Stomach (tissue), 9 donors: Measurements from ENCODE around the gene DZIP3. TPM values are rescaled to one million over a fixed set of nuclear protein-coding genes. Genes with fewer than 3 reads are reported as not detected.

Experiments
- DNase-seq, 2 donors: peaks; one replicate each; pipeline versions ENCODE4 v3.0.0 to v3.0.0-alpha.2; 2013 to 2019
- H3K27ac ChIP-seq, 5 donors: fragments of 200-600 bp in 4 of 5; sonication (generic) in 4 of 5; one replicate each; pipeline ENCODE4 v1.5.1; 2013 to 2019; ENCODE audit warnings: mild to moderate bottlenecking in 1 of 5, moderate library complexity in 1 of 5
- H3K27me3 ChIP-seq, 3 donors: fragments of 200-600 bp; sonication (generic); one replicate each; pipeline ENCODE4 v1.5.1; 2017 to 2019; ENCODE audit warnings: mixed run types in 1 of 3
- H3K36me3 ChIP-seq, 4 donors: fragments of 200-600 bp; sonication (generic); 1 replicate in 3 of 4; 2 replicates in 1 of 4; pipeline ENCODE4 v1.5.1; 2016 to 2019
- H3K4me1 ChIP-seq, 4 donors: fragments of 200-600 bp; sonication (generic); one replicate each; pipeline ENCODE4 v1.5.1; 2016 to 2019
- H3K4me3 ChIP-seq, 4 donors: fragments of 200-600 bp; sonication (generic) in 3 of 4; one replicate each; pipeline ENCODE4 v1.5.1; 2016 to 2019; ENCODE audit warnings: mild to moderate bottlenecking in 1 of 4
- H3K9me3 ChIP-seq, 4 donors: fragments of 200-600 bp; sonication (generic); one replicate each; pipeline ENCODE4 v1.5.1; 2016 to 2019
- EP300 ChIP-seq: sonication (generic); formaldehyde crosslinking; IDR thresholded peaks from one replicate; pipeline ENCODE4 v1.6.1; 2017; ENCODE audit warnings: antibody characterized with exemption
- POLR2A ChIP-seq, 4 donors: fragments of 450-650 bp; IDR thresholded peaks; one replicate each; pipeline ENCODE4 v1.6.1; 2016; ENCODE audit warnings: antibody characterized with exemption in 4 of 4, control low read depth in 2 of 4, mild to moderate bottlenecking in 1 of 4, moderate library complexity in 1 of 4
- POLR2AphosphoS5 ChIP-seq, 3 donors: sonication (generic); formaldehyde crosslinking; IDR thresholded peaks; one replicate each; pipeline ENCODE4 v1.6.1; 2016; ENCODE audit warnings: antibody characterized with exemption in 3 of 3
- WGBS, 5 donors: extraction: QIAGEN DNeasy Blood & Tissue Kit in 3 of 5; methylation state at CpG; one replicate each; pipeline versions ENCODE4 v1.1.5 to v1.1.7; 2013 to 2018; 5-methylcytosine and 5-hydroxymethylcytosine counted together
- intact Hi-C: fragments of 100-400 bp; cut with DNase I; formaldehyde crosslinking; loops from one replicate; pipeline ENCODE4 v1.15.1; 2023; ENCODE audit warnings: low total_unique reads
- polyA plus RNA-seq, 3 donors: library from polyadenylated mRNA; stranded (reverse); fragments of 200-250 nt; gene quantifications; one replicate each; pipeline ENCODE4 v1.2.3, GENCODE V29; 2013
- total RNA-seq, 5 donors: library from RNA; depleted of rRNA; stranded (reverse); fragments of >200 nt; gene quantifications; one replicate each; pipeline versions ENCODE4 v1.1.0 to v1.2.3, GENCODE V29; 2014 to 2016
- TF ChIP-seq, protein P1 (sequence below), 7 experiments: fragments of 450-650 bp in 4 of 7; fragments of 200-600 bp in 3 of 7; sonication (generic) in 3 of 7; IDR thresholded peaks; one replicate each; pipeline ENCODE4 v1.5.1; 2016 to 2019; ENCODE audit warnings: antibody characterized with exemption in 7 of 7, control low read depth in 2 of 7, mild to moderate bottlenecking in 1 of 7
- donor health status: healthy with polysubstance abuse.
- donor health status: Bipolar disorder and iron deficiency.
- donor health status: healthy.

Gene DZIP3
- total and polyA plus RNA-seq, 8 donors = 1.2 to 28.6 (median 4.2) TPM

DNA sequence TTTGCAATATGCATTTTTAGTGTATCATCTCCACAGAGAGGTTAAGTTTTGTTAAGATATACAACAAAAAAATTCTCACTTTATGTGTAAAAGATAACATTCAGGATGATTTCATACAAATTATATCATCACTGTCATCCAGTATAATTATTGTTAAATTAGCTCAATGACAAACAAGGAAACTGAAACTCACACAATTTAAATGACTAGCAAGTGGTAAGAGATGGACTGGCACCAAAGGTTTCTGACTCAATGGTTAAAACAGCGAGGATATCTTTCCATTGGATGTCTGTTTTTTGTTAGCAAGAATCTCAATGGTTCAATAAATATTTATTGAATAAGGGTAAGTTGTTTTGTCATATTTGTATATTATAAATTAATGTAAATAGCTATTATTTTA is 22.9 kb upstream of the DZIP3 start:
- Histone ChIP-seq H3K4me3 (no peak overlapping the region), H3K4me1 (no peaks in the 10 kb centered on the region), H3K27ac (no peak overlapping the region), H3K9me3 (no peaks in the 10 kb centered on the region), H3K27me3 (no peaks in the 10 kb centered on the region), H3K36me3 (no peaks in the 10 kb centered on the region)
- TF ChIP-seq, protein P1, sequence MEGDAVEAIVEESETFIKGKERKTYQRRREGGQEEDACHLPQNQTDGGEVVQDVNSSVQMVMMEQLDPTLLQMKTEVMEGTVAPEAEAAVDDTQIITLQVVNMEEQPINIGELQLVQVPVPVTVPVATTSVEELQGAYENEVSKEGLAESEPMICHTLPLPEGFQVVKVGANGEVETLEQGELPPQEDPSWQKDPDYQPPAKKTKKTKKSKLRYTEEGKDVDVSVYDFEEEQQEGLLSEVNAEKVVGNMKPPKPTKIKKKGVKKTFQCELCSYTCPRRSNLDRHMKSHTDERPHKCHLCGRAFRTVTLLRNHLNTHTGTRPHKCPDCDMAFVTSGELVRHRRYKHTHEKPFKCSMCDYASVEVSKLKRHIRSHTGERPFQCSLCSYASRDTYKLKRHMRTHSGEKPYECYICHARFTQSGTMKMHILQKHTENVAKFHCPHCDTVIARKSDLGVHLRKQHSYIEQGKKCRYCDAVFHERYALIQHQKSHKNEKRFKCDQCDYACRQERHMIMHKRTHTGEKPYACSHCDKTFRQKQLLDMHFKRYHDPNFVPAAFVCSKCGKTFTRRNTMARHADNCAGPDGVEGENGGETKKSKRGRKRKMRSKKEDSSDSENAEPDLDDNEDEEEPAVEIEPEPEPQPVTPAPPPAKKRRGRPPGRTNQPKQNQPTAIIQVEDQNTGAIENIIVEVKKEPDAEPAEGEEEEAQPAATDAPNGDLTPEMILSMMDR (IDR thresholded peaks at IDR 0.05) = no peak
- no peak for TF ChIP-seq EP300
- TF ChIP-seq POLR2A (IDR thresholded peaks at IDR 0.05) = no peak
- no peak for TF ChIP-seq POLR2AphosphoS5 (IDR thresholded peaks at IDR 0.05)
- intact Hi-C loops = no loop called here
- DNase-seq = no peak
- 93 to 100% (median 96%) methylated on average over 1 of the region's 1 CpG for WGBS, 5 donors

- WGBS, 5 donors = 93 to 100% (median 96%) methylated on average over 4 of the region's 4 CpGs
- TF ChIP-seq POLR2A (IDR thresholded peaks at IDR 0.05) (no peak), EP300 (no peak), POLR2AphosphoS5 (IDR thresholded peaks at IDR 0.05) (no peak)
- TF ChIP-seq, protein P1 (IDR thresholded peaks at IDR 0.05) = no peak
- Histone ChIP-seq H3K4me3 (no peak overlapping the region), H3K27ac (no peak overlapping the region), H3K4me1 (no peaks in the 10 kb centered on the region), H3K27me3 (no peaks in the 10 kb centered on the region), H3K9me3 (no peaks in the 10 kb centered on the region), H3K36me3 (peaks cover 0 to under 1% (median 0%) of the 10 kb centered on the region in 4 donors)
- intact Hi-C loops = no loop called here
- DNase-seq = no peak
These were observed 20.2 kb upstream of the DZIP3 start for GRCh38 chr3:108569336-108569735.

- H3K4me3 ChIP-seq = no peak overlapping the region
- DNase-seq = no peak
- H3K4me1 ChIP-seq = no peaks in the 10 kb centered on the region
- intact Hi-C loops = no loop called here
- WGBS, 5 donors = 81 to 91% (median 87%) methylated on average over 2 of the region's 2 CpGs
- TF ChIP-seq POLR2AphosphoS5 (IDR thresholded peaks at IDR 0.05) = no peak
- no peak for TF ChIP-seq POLR2A (IDR thresholded peaks at IDR 0.05)
- TF ChIP-seq, protein P1 (IDR thresholded peaks at IDR 0.05) = no peak
- H3K27ac ChIP-seq = no peak overlapping the region
- peaks cover 0 to 24% (median 0%) of the 10 kb centered on the region in 4 donors for H3K36me3 ChIP-seq
- H3K9me3 ChIP-seq = no peaks in the 10 kb centered on the region
- no peaks in the 10 kb centered on the region for H3K27me3 ChIP-seq
These were observed 11.5 kb upstream of the DZIP3 start for GRCh38 chr3:108578064-108578463.

- intact Hi-C loops = no loop called here
- WGBS, 5 donors = 1 to 2% (median 1%) methylated on average over 8 of the region's 8 CpGs
- H3K36me3 ChIP-seq = no peaks in the 10 kb centered on the region
- H3K27me3 ChIP-seq = no peaks in the 10 kb centered on the region
- no peaks in the 10 kb centered on the region for H3K9me3 ChIP-seq
- H3K4me1 ChIP-seq = peaks cover 5 to 27% (median 18%) of the 10 kb centered on the region in 4 donors
- TF ChIP-seq, protein P1 (IDR thresholded peaks at IDR 0.05) = no peak
- TF ChIP-seq POLR2A (IDR thresholded peaks at IDR 0.05) = no peak
- no peak for TF ChIP-seq POLR2AphosphoS5 (IDR thresholded peaks at IDR 0.05)
- TF ChIP-seq EP300 = no peak
- peak overlapping the region in 4 of 5 donors; percentile 92 to 97 (median 94) for H3K27ac ChIP-seq
- H3K4me3 ChIP-seq = peak overlapping the region; percentile 75 to 95 (median 86)
- DNase-seq = no peak
These were observed 921 bp upstream of the DZIP3 start for GRCh38 chr3:108588601-108589000.
